Large intestine (tissue), 3 donors: ENCODE data around the gene BCAN. TPM values are rescaled to one million over a fixed set of nuclear protein-coding genes. Genes with fewer than 3 reads are reported as not detected.

Experiments
- DNase-seq, 2 donors: peaks; one replicate each; pipeline versions ENCODE4 v3.0.0 to v3.0.0-alpha.2; 2013
- H3K27ac ChIP-seq: one replicate; pipeline ENCODE4 v1.5.1; 2013; ENCODE audit warnings: low read length
- H3K27me3 ChIP-seq: 2 replicates; pipeline ENCODE4 v1.6.1; 2013; ENCODE audit warnings: low read length; ENCODE audit not compliant: control insufficient read depth, insufficient read depth
- H3K36me3 ChIP-seq: 2 replicates; pipeline ENCODE4 v1.6.1; 2013; ENCODE audit warnings: low read length; ENCODE audit not compliant: control insufficient read depth, insufficient read depth
- H3K4me1 ChIP-seq: one replicate; pipeline ENCODE4 v1.6.1; 2013; ENCODE audit warnings: low read length; ENCODE audit not compliant: control insufficient read depth, insufficient read depth
- H3K4me3 ChIP-seq: one replicate; pipeline ENCODE4 v1.5.1; 2013; ENCODE audit warnings: low read length
- H3K9me3 ChIP-seq: one replicate; pipeline ENCODE4 v1.6.1; 2013; ENCODE audit warnings: mild to moderate bottlenecking, low read depth, low read length, moderate library complexity; ENCODE audit not compliant: control insufficient read depth
- WGBS: methylation state at CpG from one replicate; pipeline ENCODE4 v1.1.5; 2013; ENCODE audit warnings: low lambda C conversion rate; ENCODE audit not compliant: insufficient coverage; 5-methylcytosine and 5-hydroxymethylcytosine counted together
- polyA plus RNA-seq: library from polyadenylated mRNA; unstranded; fragments of 120-200 nt; gene quantifications from one replicate; pipeline ENCODE4 v1.2.1, GENCODE V29; 2013

BCAN gene
- polyA plus RNA-seq, 1 donor, result 12.1 TPM

DNA sequence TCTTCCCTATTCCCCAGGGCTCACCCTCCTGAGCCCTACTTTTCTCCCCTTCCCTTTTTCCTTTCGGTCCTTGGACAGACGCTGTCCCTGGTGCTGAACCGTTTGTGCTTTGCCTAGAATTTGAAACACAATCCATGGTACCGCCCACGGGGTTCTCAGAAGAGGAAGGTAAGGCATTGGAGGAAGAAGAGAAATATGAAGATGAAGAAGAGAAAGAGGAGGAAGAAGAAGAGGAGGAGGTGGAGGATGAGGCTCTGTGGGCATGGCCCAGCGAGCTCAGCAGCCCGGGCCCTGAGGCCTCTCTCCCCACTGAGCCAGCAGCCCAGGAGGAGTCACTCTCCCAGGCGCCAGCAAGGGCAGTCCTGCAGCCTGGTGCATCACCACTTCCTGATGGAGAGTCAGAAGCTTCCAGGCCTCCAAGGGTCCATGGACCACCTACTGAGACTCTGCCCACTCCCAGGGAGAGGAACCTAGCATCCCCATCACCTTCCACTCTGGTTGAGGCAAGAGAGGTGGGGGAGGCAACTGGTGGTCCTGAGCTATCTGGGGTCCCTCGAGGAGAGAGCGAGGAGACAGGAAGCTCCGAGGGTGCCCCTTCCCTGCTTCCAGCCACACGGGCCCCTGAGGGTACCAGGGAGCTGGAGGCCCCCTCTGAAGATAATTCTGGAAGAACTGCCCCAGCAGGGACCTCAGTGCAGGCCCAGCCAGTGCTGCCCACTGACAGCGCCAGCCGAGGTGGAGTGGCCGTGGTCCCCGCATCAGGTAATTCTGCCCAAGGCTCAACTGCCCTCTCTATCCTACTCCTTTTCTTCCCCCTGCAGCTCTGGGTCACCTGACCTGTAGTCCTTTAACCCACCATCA, 10.4 kb downstream of the BCAN start:
- H3K27me3 ChIP-seq, result peaks cover 35% of the 10 kb centered on the region
- WGBS, result 17% methylated on average over 1 of the region's 16 CpGs
- no peak overlapping the region for H3K4me3 ChIP-seq
- DNase-seq, result peak in 1 of 2 donors; percentile 29
- H3K4me1 ChIP-seq, result peaks cover 10% of the 10 kb centered on the region
- no peaks in the 10 kb centered on the region for H3K36me3 ChIP-seq
- peaks cover 2% of the 10 kb centered on the region for H3K9me3 ChIP-seq
- H3K27ac ChIP-seq, result no peak overlapping the region

GRCh38 chr1:156652992-156653355, 11.1 kb downstream of the BCAN start:
- Histone ChIP-seq H3K36me3 (no peaks in the 10 kb centered on the region), H3K27me3 (peaks cover 29% of the 10 kb centered on the region), H3K4me3 (no peak overlapping the region), H3K27ac (no peak overlapping the region), H3K9me3 (peaks cover 2% of the 10 kb centered on the region), H3K4me1 (peaks cover 15% of the 10 kb centered on the region)
- no peak for DNase-seq
- 90% methylated on average over 4 of the region's 9 CpGs for WGBS

DNA sequence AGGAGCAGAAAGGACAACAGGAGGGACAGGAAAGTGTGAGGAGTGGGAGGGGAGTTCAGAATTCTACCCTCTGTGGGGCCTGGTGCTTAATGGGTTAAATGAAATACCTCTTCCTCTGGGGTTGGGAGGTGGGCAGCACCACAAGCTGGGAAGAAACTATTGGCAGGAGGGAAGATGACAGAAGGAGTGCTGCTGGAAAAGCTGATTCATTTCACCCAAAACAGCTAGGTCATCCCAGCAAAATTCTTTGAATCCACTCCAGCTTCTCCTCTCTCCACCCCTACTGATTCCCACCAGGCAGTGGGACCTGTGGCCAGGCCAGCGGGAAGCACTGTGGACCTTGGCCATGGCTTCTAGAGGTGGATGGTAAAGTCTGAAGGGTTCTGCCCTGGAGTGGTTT, 12.8 kb downstream of the BCAN start:
- Histone ChIP-seq H3K27ac (no peak overlapping the region), H3K4me3 (no peak overlapping the region), H3K27me3 (peaks cover 22% of the 10 kb centered on the region), H3K9me3 (peaks cover 2% of the 10 kb centered on the region), H3K36me3 (no peaks in the 10 kb centered on the region), H3K4me1 (peaks cover 21% of the 10 kb centered on the region)
- no CpG with 5 or more reads among the region's 1 CpG for WGBS
- DNase-seq, result no peak

DNA sequence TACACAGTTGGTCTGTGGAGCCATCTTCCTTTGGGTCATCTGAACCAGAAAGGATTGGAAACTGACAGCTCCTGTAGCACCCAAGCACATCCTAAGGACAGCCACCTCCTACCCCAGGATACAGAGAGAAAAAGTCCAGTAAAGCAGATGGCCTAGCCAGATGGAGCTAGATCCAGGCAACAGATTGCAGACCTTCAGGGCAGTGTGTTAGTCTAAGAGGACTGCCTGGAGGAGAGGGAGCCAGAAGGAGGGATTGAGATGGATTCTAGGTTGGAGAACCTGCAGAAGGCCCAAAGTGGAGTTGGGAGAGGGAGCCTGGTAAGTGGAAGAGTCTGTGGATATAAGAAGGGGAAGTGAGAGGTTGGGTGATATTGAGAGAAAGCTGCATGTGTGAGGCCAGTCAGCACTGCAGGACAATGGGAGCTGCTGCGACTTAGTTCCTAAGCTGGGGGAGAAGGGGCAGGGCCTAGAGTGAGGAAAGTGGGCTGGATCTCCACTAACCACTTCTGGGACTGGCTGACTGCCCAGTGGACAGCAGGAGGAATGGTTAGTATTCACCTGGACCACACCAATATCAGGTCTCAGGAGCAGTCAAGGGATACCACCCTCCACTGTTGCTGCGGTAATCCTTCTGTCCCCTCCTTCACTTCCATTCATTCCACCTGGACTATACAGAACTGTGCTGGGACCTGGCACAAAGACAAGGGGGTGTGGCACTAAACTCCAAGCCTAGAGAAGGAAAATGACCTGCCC, 13.4 kb downstream of the BCAN start:
- no peak overlapping the region for H3K27ac ChIP-seq
- H3K9me3 ChIP-seq, result peaks cover 2% of the 10 kb centered on the region
- no peak overlapping the region for H3K4me3 ChIP-seq
- DNase-seq, result no peak
- peaks cover 26% of the 10 kb centered on the region for H3K4me1 ChIP-seq
- WGBS, result no CpG with 5 or more reads among the region's 2 CpGs
- peaks cover 22% of the 10 kb centered on the region for H3K27me3 ChIP-seq
- H3K36me3 ChIP-seq, result no peaks in the 10 kb centered on the region

DNA sequence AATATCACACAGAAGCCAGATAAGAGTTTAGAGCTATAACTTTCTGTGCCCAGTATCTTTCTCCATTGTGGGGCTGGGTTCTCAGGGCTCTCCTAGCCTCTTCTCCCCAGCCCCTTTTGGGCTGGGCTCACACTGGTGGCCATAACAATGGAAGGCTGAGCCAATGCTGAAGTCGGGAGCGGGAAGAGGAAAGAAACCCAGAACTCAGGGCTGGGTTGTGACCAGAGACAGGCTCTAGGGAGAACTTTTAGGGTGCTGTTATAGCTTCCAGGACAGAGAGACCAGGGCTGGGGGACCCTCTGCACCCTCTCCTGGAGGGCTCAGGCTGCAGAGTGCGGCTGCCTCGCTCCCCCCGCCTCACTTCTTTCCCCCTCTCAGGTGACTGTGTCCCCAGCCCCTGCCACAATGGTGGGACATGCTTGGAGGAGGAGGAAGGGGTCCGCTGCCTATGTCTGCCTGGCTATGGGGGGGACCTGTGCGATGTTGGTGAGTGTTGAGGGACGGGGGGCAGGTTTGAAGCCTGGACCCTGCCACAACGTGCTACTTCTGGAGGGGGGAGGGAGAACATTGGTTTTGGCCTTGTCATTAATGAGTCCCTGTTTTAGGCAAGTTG, 14.1 kb downstream of the BCAN start:
- H3K9me3 ChIP-seq, result peaks cover 2% of the 10 kb centered on the region
- no peak overlapping the region for H3K4me3 ChIP-seq
- no peaks in the 10 kb centered on the region for H3K36me3 ChIP-seq
- no peak overlapping the region for H3K27ac ChIP-seq
- no peak for DNase-seq
- H3K4me1 ChIP-seq, result peaks cover 33% of the 10 kb centered on the region
- no CpG with 5 or more reads among the region's 9 CpGs for WGBS
- peaks cover 22% of the 10 kb centered on the region for H3K27me3 ChIP-seq

GRCh38 chr1:156656806-156657740, 15.2 kb downstream of the BCAN start:
- peaks cover 2% of the 10 kb centered on the region for H3K9me3 ChIP-seq
- peak overlapping the region; percentile 17 for H3K4me3 ChIP-seq
- H3K36me3 ChIP-seq, result no peaks in the 10 kb centered on the region
- H3K27me3 ChIP-seq, result peaks cover 22% of the 10 kb centered on the region
- no peak overlapping the region for H3K27ac ChIP-seq
- H3K4me1 ChIP-seq, result peaks cover 40% of the 10 kb centered on the region
- 0% methylated on average over 4 of the region's 54 CpGs for WGBS
- DNase-seq, result peak in 1 of 2 donors; percentile 63

DNA sequence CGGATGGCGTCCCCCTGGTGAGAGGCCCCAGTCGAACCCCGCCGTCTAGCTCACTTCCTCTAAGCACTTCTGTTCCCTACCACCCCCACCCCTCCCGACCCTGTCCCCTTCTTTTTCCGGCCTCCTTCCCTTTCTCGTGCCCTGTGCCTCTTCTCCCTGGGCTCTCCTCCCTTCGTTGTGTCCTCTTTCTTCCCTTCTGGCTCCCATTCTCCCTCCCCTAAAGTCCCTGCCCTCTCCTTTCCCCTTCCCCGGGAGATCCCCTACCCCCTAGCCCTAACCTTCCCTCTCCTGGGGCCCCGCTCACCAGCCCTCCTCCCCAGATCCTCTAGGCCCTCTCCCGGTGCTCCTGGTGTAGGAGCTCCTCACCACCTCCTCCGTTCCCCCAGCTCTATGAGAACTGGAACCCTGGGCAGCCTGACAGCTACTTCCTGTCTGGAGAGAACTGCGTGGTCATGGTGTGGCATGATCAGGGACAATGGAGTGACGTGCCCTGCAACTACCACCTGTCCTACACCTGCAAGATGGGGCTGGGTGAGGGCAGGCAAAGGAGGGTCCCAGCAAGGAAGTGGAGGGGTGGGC, 15.9 kb downstream of the BCAN start:
- no CpG with 5 or more reads among the region's 15 CpGs for WGBS
- H3K9me3 ChIP-seq, result peaks cover 2% of the 10 kb centered on the region
- no peak overlapping the region for H3K27ac ChIP-seq
- H3K36me3 ChIP-seq, result no peaks in the 10 kb centered on the region
- DNase-seq, result no peak
- peaks cover 22% of the 10 kb centered on the region for H3K27me3 ChIP-seq
- H3K4me1 ChIP-seq, result peaks cover 47% of the 10 kb centered on the region
- H3K4me3 ChIP-seq, result no peak overlapping the region

GRCh38 chr1:156658496-156658895, 16.6 kb downstream of the BCAN start:
- peaks cover 2% of the 10 kb centered on the region for H3K9me3 ChIP-seq
- no peak for DNase-seq
- peaks cover 22% of the 10 kb centered on the region for H3K27me3 ChIP-seq
- no peak overlapping the region for H3K4me3 ChIP-seq
- H3K27ac ChIP-seq, result no peak overlapping the region
- no peaks in the 10 kb centered on the region for H3K36me3 ChIP-seq
- H3K4me1 ChIP-seq, result peaks cover 54% of the 10 kb centered on the region
- WGBS, result no CpG with 5 or more reads among the region's 14 CpGs

GRCh38 chr1:156658945-156659574, 17.1 kb downstream of the BCAN start:
- no peak overlapping the region for H3K27ac ChIP-seq
- H3K36me3 ChIP-seq, result no peaks in the 10 kb centered on the region
- H3K9me3 ChIP-seq, result peaks cover 2% of the 10 kb centered on the region
- peaks cover 22% of the 10 kb centered on the region for H3K27me3 ChIP-seq
- DNase-seq, result no peak
- H3K4me1 ChIP-seq, result peaks cover 58% of the 10 kb centered on the region
- no CpG with 5 or more reads among the region's 10 CpGs for WGBS
- H3K4me3 ChIP-seq, result no peak overlapping the region
